Adrenal gland (tissue), 5 donors: ENCODE measurements around the gene PCDHGB4.
A peak's percentile ranks its signal among the peaks of the same experiment; 100 is the strongest.

Experiments
- CTCF ChIP-seq, 6 experiments: fragments of 450-650 bp in 4 of 6; fragments of 200-600 bp in 2 of 6; sonication (generic) in 1 of 6; IDR thresholded peaks; 1 replicate in 5 of 6; 2 replicates in 1 of 6; pipeline versions ENCODE4 v1.5.1 to v1.8.0; 2016 to 2021; ENCODE audit warnings: antibody characterized with exemption in 6 of 6, mild to moderate bottlenecking in 2 of 6, moderate library complexity in 1 of 6
- POLR2A ChIP-seq, 2 donors: fragments of 450-650 bp; IDR thresholded peaks; one replicate each; pipeline ENCODE4 v1.6.1; 2017; ENCODE audit warnings: antibody characterized with exemption in 2 of 2, mild to moderate bottlenecking in 2 of 2, moderate library complexity in 1 of 2
- donor health status: DM: no; HTN: no; CAD: no.

GRCh38 chr5:141354900-141355469 lies 32.5 kb upstream of the PCDHGB4 start, which contains the start of gene PCDHGA4:
- TF ChIP-seq POLR2A (IDR thresholded peaks at IDR 0.05) (no peak), CTCF (IDR thresholded peaks at IDR 0.05) (peak in 3 of 6 experiments; percentile 13 to 45 (median 17))
